Spleen (tissue), 11 donors: ENCODE measurements around the gene LMCD1. TPM values are rescaled to one million over a fixed set of nuclear protein-coding genes. Genes with fewer than 3 reads are reported as not detected.

Source experiments
- DNase-seq: peaks from one replicate; pipeline ENCODE4 v3.0.0-alpha.2; 2020
- H3K27ac ChIP-seq, 8 donors: fragments of 200-600 bp; sonication (generic) in 7 of 8; 1 replicate in 4 of 8; 2 replicates in 4 of 8; pipeline versions ENCODE4 v1.5.0 to v1.8.0; 2016 to 2021; ENCODE audit warnings: inconsistent platforms in 4 of 8, mild to moderate bottlenecking in 4 of 8, moderate library complexity in 1 of 8
- H3K27me3 ChIP-seq, 7 donors: fragments of 200-600 bp; sonication (generic) in 6 of 7; replicated peaks in 1 of 7; 1 replicate in 4 of 7; 2 replicates in 3 of 7; pipeline versions ENCODE4 v1.5.0 to v1.8.0; 2016 to 2021; ENCODE audit warnings: inconsistent platforms in 3 of 7, mild to moderate bottlenecking in 1 of 7
- H3K36me3 ChIP-seq, 6 donors: fragments of 200-600 bp; sonication (generic) in 5 of 6; 1 replicate in 4 of 6; 2 replicates in 2 of 6; pipeline versions ENCODE4 v1.5.0 to v1.8.0; 2016 to 2021; ENCODE audit warnings: inconsistent platforms in 2 of 6
- H3K4me1 ChIP-seq, 6 donors: fragments of 200-600 bp; sonication (generic) in 5 of 6; 1 replicate in 3 of 6; 2 replicates in 3 of 6; pipeline versions ENCODE4 v1.5.0 to v1.8.0; 2016 to 2021; ENCODE audit warnings: inconsistent platforms in 3 of 6
- H3K4me3 ChIP-seq, 8 donors: fragments of 200-600 bp; sonication (generic) in 7 of 8; 1 replicate in 4 of 8; 2 replicates in 4 of 8; pipeline versions ENCODE4 v1.5.0 to v1.8.0; 2016 to 2021; ENCODE audit warnings: inconsistent platforms in 4 of 8, mild to moderate bottlenecking in 4 of 8, moderate library complexity in 2 of 8
- H3K9me3 ChIP-seq, 8 donors: fragments of 200-600 bp; sonication (generic) in 7 of 8; 1 replicate in 4 of 8; 2 replicates in 4 of 8; pipeline versions ENCODE4 v1.5.0 to v1.8.0; 2016 to 2021; ENCODE audit warnings: inconsistent platforms in 4 of 8
- CTCF ChIP-seq, 11 experiments: fragments of 200-600 bp in 7 of 11; fragments of 450-650 bp in 4 of 11; sonication (generic) in 4 of 11; IDR thresholded peaks in 8 of 11; conservative IDR thresholded peaks in 3 of 11; 1 replicate in 7 of 11; 2 replicates in 4 of 11; pipeline versions ENCODE4 v1.4.0 to v1.8.0; 2016 to 2021; ENCODE audit warnings: antibody characterized with exemption in 11 of 11, inconsistent platforms in 4 of 11, mild to moderate bottlenecking in 1 of 11
- POLR2A ChIP-seq, 3 donors: fragments of 450-650 bp; IDR thresholded peaks; one replicate each; pipeline ENCODE4 v1.5.1; 2017; ENCODE audit warnings: antibody characterized with exemption in 3 of 3, mild to moderate bottlenecking in 1 of 3
- POLR2AphosphoS5 ChIP-seq, 3 donors: sonication (generic); formaldehyde crosslinking; IDR thresholded peaks; one replicate each; pipeline ENCODE4 v1.5.1; 2017; ENCODE audit warnings: antibody characterized with exemption in 3 of 3
- WGBS, 5 donors: extraction: QIAGEN DNeasy Blood & Tissue Kit in 3 of 5; methylation state at CpG; one replicate each; pipeline versions ENCODE4 v1.1.5 to v1.1.7; 2013 to 2018; 5-methylcytosine and 5-hydroxymethylcytosine counted together
- intact Hi-C: fragments of 100-400 bp; cut with DNase I; formaldehyde crosslinking; loops from one replicate; pipeline ENCODE4 v1.15.0; 2023; ENCODE audit warnings: low total_unique reads
- polyA plus RNA-seq, 3 donors: library from polyadenylated mRNA; stranded (reverse); fragments of 200-250 nt; gene quantifications; one replicate each; pipeline ENCODE4 v1.2.1, GENCODE V29; 2013
- total RNA-seq, 7 donors: library from RNA; depleted of rRNA in 3 of 7; stranded (reverse); fragments of >200 nt in 3 of 7; fragmentation: NEBNext Ultra II Directional in 4 of 7; extraction: Animal tissue kit (Norgen Biotek cat#: 25700) in 4 of 7; gene quantifications; one replicate each; pipeline versions ENCODE4 v1.1.0 to v1.2.1, GENCODE V29; 2016 to 2021
- donor health status: healthy with polysubstance abuse.
- donor health status: DM: no; HTN: no; CAD: no; lungs with moderate emphysema.
- donor health status: DM: no; HTN: no; CAD: no.
- donor health status: Bipolar disorder and iron deficiency.
- donor health status: healthy.
- donor health status: DM: no; HTN: no; CAD: no.
- donor health status: DM: yes; HTN: yes; CAD: no.

LMCD1 gene
- total and polyA plus RNA-seq, 10 donors, result 24.5 to 203 (median 78.7) TPM

GRCh38 chr3:8507496-8507895 is 5.9 kb downstream of the LMCD1 start:
- Histone ChIP-seq H3K9me3 (no peaks in the 10 kb centered on the region), H3K27ac (peak overlapping the region in 7 of 8 donors; percentile 67 to 79 (median 72)), H3K4me1 (peaks cover 13 to 80% (median 46%) of the 10 kb centered on the region in 6 donors), H3K27me3 (no peaks in the 10 kb centered on the region), H3K36me3 (peaks cover 0 to 14% (median 0%) of the 10 kb centered on the region in 6 donors), H3K4me3 (peak overlapping the region in 1 of 8 donors; percentile 65)
- DNase-seq, result no peak
- no peak for TF ChIP-seq POLR2A (IDR thresholded peaks at IDR 0.05)
- no peak for TF ChIP-seq CTCF (IDR thresholded peaks at IDR 0.05 in 8 of 11, conservative IDR thresholded peaks at IDR 0.05 in 3 of 11)
- TF ChIP-seq POLR2AphosphoS5 (IDR thresholded peaks at IDR 0.05), result no peak
- intact Hi-C loops, result no loop called here
- 27 to 47% (median 42%) methylated on average over 3 of the region's 3 CpGs for WGBS, 5 donors

GRCh38 chr3:8509961-8510360 is 8.3 kb downstream of the LMCD1 start:
- 65 to 89% (median 68%) methylated on average over 6 of the region's 6 CpGs for WGBS, 5 donors
- DNase-seq, result no peak
- peaks cover 10 to 55% (median 30%) of the 10 kb centered on the region in 6 donors for H3K4me1 ChIP-seq

GRCh38 chr3:8512234-8512633 is 10.6 kb downstream of the LMCD1 start:
- intact Hi-C loops, result no loop called here
- H3K4me3 ChIP-seq, result no peak overlapping the region
- H3K27me3 ChIP-seq, result no peaks in the 10 kb centered on the region
- no peaks in the 10 kb centered on the region for H3K9me3 ChIP-seq
- peaks cover 2 to 52% (median 20%) of the 10 kb centered on the region in 6 donors for H3K4me1 ChIP-seq
- no peak for TF ChIP-seq CTCF (IDR thresholded peaks at IDR 0.05 in 8 of 11, conservative IDR thresholded peaks at IDR 0.05 in 3 of 11)
- no peak for TF ChIP-seq POLR2A (IDR thresholded peaks at IDR 0.05)
- no peak for TF ChIP-seq POLR2AphosphoS5 (IDR thresholded peaks at IDR 0.05)
- peaks cover 0 to 19% (median 0%) of the 10 kb centered on the region in 6 donors for H3K36me3 ChIP-seq
- H3K27ac ChIP-seq, result peak overlapping the region in 1 of 8 donors; percentile 8
- DNase-seq, result no peak
- 89 to 100% (median 95%) methylated on average over 1 of the region's 1 CpG for WGBS, 5 donors

More at GRCh38 chr3:8509961-8510360, 8.3 kb downstream of the LMCD1 start:
- Histone ChIP-seq H3K9me3 (no peaks in the 10 kb centered on the region), H3K27me3 (no peaks in the 10 kb centered on the region), H3K36me3 (peaks cover 0 to 19% (median 0%) of the 10 kb centered on the region in 6 donors), H3K27ac (peak overlapping the region in 3 of 8 donors; percentile 19 to 79 (median 76)), H3K4me3 (peak overlapping the region in 1 of 8 donors; percentile 4)
- intact Hi-C loops, result no loop called here
- TF ChIP-seq CTCF (IDR thresholded peaks at IDR 0.05 in 8 of 11, conservative IDR thresholded peaks at IDR 0.05 in 3 of 11) (no peak), POLR2AphosphoS5 (IDR thresholded peaks at IDR 0.05) (no peak), POLR2A (IDR thresholded peaks at IDR 0.05) (no peak)

- TF ChIP-seq CTCF (IDR thresholded peaks at IDR 0.05 in 8 of 11, conservative IDR thresholded peaks at IDR 0.05 in 3 of 11) (no peak), POLR2AphosphoS5 (IDR thresholded peaks at IDR 0.05) (no peak), POLR2A (IDR thresholded peaks at IDR 0.05) (no peak)
- DNase-seq, result no peak
- no peaks in the 10 kb centered on the region for H3K27me3 ChIP-seq
- WGBS, 5 donors, result 67 to 73% (median 72%) methylated on average over 9 of the region's 9 CpGs
- no peak overlapping the region for H3K4me3 ChIP-seq
- H3K4me1 ChIP-seq, result peaks cover 0 to 25% (median 11%) of the 10 kb centered on the region in 6 donors
- peaks cover 0 to 7% (median 0%) of the 10 kb centered on the region in 6 donors for H3K36me3 ChIP-seq
- intact Hi-C loops, result no loop called here
- no peaks in the 10 kb centered on the region for H3K9me3 ChIP-seq
- H3K27ac ChIP-seq, result peak overlapping the region in 2 of 8 donors; percentile 20 to 30
Measured at GRCh38 chr3:8516047-8516661, 14.5 kb downstream of the LMCD1 start.
